GM21447 (cell line): ENCODE results near the gene RSPH9.
A peak's percentile ranks its signal among the peaks of the same experiment; 100 is the strongest.
"Not testable (repeated sequence)": the region's sequence is repeated elsewhere in the genome, so short reads cannot be mapped to it uniquely, and the experiment has no call there.

Source experiments
- ATAC-seq: cut with Tn5 transposase; IDR thresholded peaks from one replicate; pipeline ENCODE4 v1.9.1; 2021; ENCODE audit not compliant: unreplicated experiment

The RSPH9 gene

GRCh38 chr6:43628393-43629103, 16.3 kb upstream of the RSPH9 start:
- no peak for ATAC-seq

GRCh38 chr6:43629104-43629504, 15.7 kb upstream of the RSPH9 start, which contains the start of gene GTPBP2:
GTPBP2 (minus strand) TSS chr6:43629264; CDS start chr6:43629162, 102 bp downstream.
- peak; percentile 74 for ATAC-seq

- ATAC-seq = peak; percentile 66
Observed at GRCh38 chr6:43629505-43630300, 15.1 kb upstream of the RSPH9 start.

- no peak for ATAC-seq
Observed at GRCh38 chr6:43630980-43631619, 13.7 kb upstream of the RSPH9 start.

DNA sequence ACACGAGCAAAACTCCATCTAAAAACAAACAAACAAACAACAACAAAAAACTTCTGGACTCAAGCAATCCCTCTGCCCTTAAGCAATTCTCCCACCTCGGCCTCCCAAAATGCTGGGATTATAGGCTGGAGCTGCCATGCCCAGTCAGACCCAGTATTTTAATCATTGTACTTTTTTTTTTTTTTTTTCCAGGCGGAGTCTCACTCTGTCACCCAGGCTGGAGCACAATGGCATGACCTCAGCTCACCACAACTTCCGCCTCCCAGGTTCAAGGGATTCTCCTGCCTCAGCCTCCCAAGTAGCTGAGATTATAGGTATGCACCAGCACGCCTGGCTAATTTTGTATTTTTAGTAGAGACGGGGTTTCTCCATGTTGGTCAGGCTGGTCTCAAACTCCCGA, 11.8 kb upstream of the RSPH9 start:
- ATAC-seq = not testable (repeated sequence)

DNA sequence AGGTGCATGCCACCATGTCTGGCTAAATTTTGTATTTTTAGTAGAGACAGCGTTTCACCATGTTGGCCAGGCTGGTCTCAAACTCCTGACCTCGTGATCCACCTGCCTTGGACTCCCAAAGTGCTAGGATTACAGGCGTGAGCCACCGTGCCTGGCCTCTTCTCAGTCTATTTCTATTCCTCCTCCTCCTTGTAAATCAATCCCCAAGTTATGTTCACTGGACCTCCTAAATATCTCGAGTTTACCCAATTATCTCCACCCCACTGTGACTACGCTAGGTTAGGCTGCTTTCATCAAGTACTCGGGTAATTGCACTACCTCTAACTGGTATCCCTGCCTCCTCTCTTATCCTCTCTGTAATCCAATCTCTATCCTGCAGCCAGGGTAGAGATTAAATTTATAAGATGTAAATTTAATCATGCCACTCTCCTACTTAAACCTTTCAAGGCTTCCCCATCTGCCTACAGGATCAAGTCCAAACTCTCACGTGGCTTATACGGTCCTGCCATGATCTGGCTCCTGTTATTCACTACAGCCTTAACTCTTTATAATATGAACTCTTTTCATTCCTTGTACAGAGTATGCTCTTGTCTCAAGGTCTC, 10.0 kb upstream of the RSPH9 start:
- ATAC-seq = no peak

DNA sequence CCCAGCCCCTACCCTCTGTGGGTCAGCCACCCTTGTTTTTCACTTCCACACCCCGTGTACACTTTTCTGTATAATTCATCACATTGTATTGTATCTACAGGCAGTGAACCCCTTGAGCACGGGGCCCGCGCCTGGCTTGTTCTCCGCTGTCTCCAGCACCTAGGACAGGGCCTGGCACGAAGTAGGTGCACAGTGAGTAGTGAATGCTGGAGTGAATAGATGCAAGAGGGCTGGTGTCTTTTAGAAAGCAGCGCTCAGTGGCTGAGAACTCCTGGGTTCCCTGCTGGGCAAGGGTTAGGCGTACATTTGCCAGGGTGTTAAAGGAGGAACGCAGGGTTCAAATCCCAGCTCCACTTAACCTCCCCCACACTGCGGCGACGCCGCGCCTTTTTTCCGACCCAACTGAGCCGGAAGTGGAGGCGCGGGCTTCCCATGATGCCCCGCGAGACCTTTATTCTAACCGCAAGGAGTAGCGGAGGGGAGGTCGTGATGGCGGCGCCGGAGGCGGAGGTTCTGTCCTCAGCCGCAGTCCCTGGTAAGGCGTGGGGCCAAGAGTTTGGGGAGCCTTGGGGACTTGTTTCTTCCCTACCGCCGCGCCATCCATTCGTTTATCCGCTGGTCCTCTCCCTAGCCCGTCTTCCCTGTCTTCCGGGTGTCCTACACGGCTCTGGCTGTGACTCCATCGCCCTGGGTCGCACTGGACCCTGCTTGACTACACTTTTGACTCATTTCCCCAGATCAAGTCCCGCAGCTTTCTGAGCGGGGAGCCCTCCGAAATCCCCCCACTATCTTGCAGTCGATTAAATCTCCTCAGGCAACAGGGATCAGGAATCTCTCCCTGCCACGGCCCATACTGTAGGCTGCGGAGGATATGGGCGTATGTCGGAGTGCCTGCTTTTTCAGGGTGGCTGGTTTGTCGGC, 9.2 kb upstream of the RSPH9 start, which contains the start of gene MAD2L1BP:
TSS of gene MAD2L1BP (plus strand) at position 454 of the 921 bp plus-strand sequence. CDS start at position 490, 36 bp downstream.
- ATAC-seq = peak; percentile 89

DNA sequence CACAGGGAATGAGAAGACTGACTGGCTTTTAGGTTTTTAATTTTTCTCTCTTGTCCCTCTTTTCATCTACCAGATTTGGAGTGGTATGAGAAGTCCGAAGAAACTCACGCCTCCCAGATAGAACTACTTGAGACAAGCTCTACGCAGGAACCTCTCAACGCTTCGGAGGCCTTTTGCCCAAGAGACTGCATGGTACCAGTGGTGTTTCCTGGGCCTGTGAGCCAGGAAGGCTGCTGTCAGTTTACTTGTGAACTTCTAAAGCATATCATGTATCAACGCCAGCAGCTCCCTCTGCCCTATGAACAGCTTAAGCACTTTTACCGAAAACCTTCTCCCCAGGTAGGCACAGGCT, 8.6 kb upstream of the RSPH9 start:
- ATAC-seq = no peak

DNA sequence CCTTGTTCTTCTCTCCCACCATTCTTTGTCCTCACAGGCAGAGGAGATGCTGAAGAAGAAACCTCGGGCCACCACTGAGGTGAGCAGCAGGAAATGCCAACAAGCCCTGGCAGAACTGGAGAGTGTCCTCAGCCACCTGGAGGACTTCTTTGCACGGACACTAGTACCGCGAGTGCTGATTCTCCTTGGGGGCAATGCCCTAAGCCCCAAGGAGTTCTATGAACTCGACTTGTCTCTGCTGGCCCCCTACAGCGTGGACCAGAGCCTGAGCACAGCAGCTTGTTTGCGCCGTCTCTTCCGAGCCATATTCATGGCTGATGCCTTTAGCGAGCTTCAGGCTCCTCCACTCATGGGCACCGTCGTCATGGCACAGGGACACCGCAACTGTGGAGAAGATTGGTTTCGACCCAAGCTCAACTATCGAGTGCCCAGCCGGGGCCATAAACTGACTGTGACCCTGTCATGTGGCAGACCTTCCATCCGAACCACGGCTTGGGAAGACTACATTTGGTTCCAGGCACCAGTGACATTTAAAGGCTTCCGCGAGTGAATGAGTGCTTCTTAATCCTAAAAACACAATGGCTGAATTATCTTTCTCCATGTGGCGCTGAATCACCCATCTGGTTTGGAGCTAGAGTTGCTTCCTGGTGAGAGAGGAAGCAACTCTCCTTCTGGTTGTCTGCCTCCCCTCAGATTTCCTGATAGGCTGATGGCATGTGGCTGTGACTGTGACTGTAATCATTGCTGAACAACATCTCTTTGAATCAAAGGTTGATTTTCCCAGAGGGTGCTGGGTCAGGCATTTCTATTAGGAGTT, 4.6 kb upstream of the RSPH9 start:
- ATAC-seq = no peak

- ATAC-seq = no peak
Observed at GRCh38 chr6:43645613-43645964, 753 bp downstream of the RSPH9 start.

GRCh38 chr6:43647613-43648012, 2.8 kb downstream of the RSPH9 start:
- ATAC-seq = no peak

DNA sequence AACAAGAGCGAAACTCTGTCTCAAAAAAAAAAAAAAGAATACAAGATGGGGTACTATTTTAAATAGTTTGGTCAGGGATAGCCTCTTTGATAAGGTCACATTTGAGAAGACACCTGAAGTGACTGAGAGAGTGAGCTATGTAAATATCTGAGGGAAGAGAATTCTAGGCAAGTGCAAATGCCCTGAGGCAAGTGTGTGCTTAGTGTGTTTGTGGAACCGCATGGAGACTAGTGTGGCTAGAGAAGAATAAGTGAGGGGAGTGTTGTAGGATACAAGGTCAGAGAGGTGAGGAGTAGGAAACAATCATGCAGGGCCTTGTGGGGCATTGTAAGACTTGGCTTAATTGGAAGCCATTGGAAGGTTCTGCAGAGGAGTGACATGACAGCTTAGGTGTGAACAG, 3.4 kb downstream of the RSPH9 start:
- ATAC-seq = no peak

DNA sequence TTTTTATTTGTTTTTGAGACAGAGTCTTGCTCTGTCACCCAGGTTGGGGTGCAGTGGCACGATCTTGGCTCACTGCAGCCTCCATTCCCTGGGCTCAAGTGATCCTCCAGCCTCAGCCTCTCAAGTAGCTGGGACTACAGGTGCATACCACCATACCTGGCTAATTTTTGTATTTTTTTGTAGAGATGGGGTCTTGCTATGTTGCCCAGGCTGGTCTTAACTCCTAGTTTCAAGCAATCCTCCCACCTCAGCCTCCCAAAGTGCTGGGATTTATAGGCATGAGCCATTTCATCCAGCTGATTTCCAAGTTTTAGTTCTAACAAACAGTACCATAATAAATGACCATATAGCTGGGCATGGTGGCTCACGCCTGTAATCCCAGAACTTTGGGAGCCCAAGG, 8.0 kb downstream of the RSPH9 start:
- not testable (repeated sequence) for ATAC-seq

DNA sequence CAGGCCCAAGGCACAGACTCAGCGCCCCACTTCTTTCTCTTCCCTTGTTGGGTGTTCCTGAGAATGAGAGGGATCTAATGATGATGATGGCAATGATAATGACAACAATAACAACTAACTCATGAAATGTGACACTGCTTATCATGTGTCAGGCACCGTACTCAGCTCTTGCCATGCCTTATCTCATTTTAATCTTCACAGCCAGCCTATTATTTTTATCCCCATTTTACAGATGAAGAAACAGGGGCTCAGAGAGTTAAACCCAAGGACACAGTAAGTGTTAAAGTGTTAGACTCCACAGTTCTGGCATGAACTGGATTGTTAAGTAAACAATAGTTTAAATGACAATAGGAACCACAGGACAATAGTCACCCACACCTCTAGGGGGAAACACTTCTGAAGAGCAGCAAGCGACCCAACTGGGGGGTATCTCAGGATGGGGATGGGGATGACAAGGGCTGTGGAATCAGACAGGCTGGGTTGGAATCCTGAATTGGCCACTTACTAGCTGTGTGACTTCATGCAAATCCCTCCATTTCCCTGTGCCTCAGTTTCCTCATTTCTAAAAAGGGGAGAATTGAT, 12.5 kb downstream of the RSPH9 start:
- ATAC-seq = no peak

DNA sequence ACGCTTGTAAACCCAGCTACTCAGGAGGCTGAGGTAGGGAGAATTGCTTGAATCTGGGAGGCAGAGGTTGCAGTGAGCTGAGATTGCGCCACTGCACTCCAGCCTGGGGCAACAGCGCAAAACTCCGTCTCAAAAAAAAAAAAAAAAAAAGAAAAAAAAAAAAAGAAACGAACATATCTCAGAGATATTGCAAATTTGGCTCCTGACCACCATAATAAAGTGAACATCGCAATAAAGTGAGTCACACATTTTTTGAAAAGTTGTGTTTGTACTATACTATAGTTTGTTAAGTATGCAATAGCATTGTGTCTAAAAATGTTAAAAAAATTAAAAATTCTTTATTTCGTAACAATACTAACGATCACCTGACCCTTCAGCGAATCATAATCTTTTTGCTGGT, 13.3 kb downstream of the RSPH9 start:
- ATAC-seq = no peak

GRCh38 chr6:43662948-43663347, 18.1 kb downstream of the RSPH9 start:
- ATAC-seq = not testable (repeated sequence)

GRCh38 chr6:43665376-43665775, 20.5 kb downstream of the RSPH9 start:
- no peak for ATAC-seq

DNA sequence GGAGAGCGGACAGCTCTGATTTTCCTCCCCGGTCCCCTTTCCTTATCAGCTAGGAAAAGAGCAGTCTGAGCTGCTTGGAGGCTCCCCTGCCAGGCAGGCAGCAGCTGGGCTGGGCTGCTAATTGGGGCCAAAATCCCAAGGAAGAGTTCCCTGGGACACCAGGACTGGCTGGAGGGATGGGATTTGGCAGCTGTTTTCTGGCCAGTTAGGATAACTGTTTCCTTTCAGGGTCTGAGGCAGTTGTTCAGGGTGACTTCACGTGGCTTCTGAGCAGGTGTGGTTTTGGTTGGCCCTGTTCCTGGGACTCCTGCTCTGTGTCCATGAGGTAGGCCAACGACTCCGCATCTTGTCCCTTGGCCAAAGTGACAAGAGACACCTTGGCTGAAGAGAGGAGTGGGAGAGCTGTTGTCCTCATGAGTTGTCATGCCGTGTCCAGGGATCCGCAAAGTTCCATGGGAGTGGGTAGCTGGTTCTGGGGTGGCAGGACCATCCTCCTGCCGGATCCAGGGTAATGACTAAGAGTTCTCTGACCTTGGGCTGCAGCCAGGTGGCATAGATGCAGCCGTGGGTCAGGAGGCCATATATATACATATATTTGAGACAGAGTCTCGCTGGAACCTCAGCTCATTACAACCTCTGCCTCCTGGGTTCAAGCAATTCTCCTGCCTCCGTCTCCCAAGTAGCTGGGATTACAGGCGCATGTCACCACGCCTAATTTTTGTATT, 21.5 kb downstream of the RSPH9 start:
- no peak for ATAC-seq
